Measurements from ENCODE around the gene USP17L17. TPM values are rescaled to one million over a fixed set of nuclear protein-coding genes. Genes with fewer than 3 reads are reported as not detected.
A peak's percentile ranks its signal among the peaks of the same experiment; 100 is the strongest.
"Not testable (repeated sequence)": the region's sequence is repeated elsewhere in the genome, so short reads cannot be mapped to it uniquely, and the experiment has no call there.

The USP17L17 gene
- total RNA-seq (2022) (not detected in 2 replicates), Bru-seq, nascent RNA (not detected), BruChase-seq, experiment 1, labeled RNA remaining after a 2-hour chase (not detected), BruChase-seq, experiment 2, labeled RNA remaining after a 6-hour chase (not detected)
- long read RNA-seq = 0 reads

GRCh38 chr4:9243579-9243978 lies at the start of gene USP17L17:
TSS of gene USP17L17 (plus strand) at chr4:9243879. CDS start at chr4:9243879, 0 bp downstream.
- H3K4me3 ChIP-seq (ENCODE audit: low read depth, low read length); H3K4me3 Mint-ChIP-seq (ENCODE audit: unreplicated experiment); H3K27ac Mint-ChIP-seq (ENCODE audit: unreplicated experiment); H3K9me3 ChIP-seq; DNase-seq; intact Hi-C loops (cut with micrococcal nuclease; ENCODE audit: unreplicated experiment); POLR2A ChIA-PET; CTCF ChIA-PET; H3K4me1 ChIP-seq; BruUV-seq (replicated peaks); H3K27me3 ChIP-seq (replicated peaks; ENCODE audit: control insufficient read depth, insufficient read depth, low read length); H3K36me3 Mint-ChIP-seq (ENCODE audit: insufficient read depth, unreplicated experiment); H3K36me3 ChIP-seq (ENCODE audit: control insufficient read depth, insufficient read depth, low read length); H3K4me1 Mint-ChIP-seq (ENCODE audit: low read depth, unreplicated experiment); H3K27me3 Mint-ChIP-seq (ENCODE audit: insufficient read depth, unreplicated experiment); H3K9me3 Mint-ChIP-seq (ENCODE audit: unreplicated experiment): not testable (repeated sequence)

GRCh38 chr4:9210357-9210756 lies 33.3 kb upstream of the USP17L17 start, which contains the start of gene USP17L10:
TSS of gene USP17L10 (plus strand) at chr4:9210657. CDS start at chr4:9210657, 0 bp downstream.
- DNase-seq; H3K4me3 ChIP-seq (ENCODE audit: low read depth, low read length); H3K27ac Mint-ChIP-seq (ENCODE audit: unreplicated experiment); H3K27me3 Mint-ChIP-seq (ENCODE audit: insufficient read depth, unreplicated experiment); H3K36me3 ChIP-seq (ENCODE audit: control insufficient read depth, insufficient read depth, low read length); H3K4me1 ChIP-seq; H3K9me3 ChIP-seq; H3K4me1 Mint-ChIP-seq (ENCODE audit: low read depth, unreplicated experiment); H3K9me3 Mint-ChIP-seq (ENCODE audit: unreplicated experiment); CTCF ChIA-PET; intact Hi-C loops (cut with micrococcal nuclease; ENCODE audit: unreplicated experiment); POLR2A ChIA-PET; H3K27me3 ChIP-seq (replicated peaks; ENCODE audit: control insufficient read depth, insufficient read depth, low read length); H3K4me3 Mint-ChIP-seq (ENCODE audit: unreplicated experiment); BruUV-seq (replicated peaks); H3K36me3 Mint-ChIP-seq (ENCODE audit: insufficient read depth, unreplicated experiment): not testable (repeated sequence)

- H3K36me3 Mint-ChIP-seq (ENCODE audit: insufficient read depth, unreplicated experiment); BruUV-seq (replicated peaks); H3K4me3 Mint-ChIP-seq (ENCODE audit: unreplicated experiment); H3K36me3 ChIP-seq (ENCODE audit: control insufficient read depth, insufficient read depth, low read length); CTCF ChIA-PET; H3K4me1 Mint-ChIP-seq (ENCODE audit: low read depth, unreplicated experiment); H3K27me3 ChIP-seq (replicated peaks; ENCODE audit: control insufficient read depth, insufficient read depth, low read length); H3K27ac Mint-ChIP-seq (ENCODE audit: unreplicated experiment); H3K4me1 ChIP-seq; H3K27me3 Mint-ChIP-seq (ENCODE audit: insufficient read depth, unreplicated experiment); POLR2A ChIA-PET; H3K9me3 ChIP-seq; H3K9me3 Mint-ChIP-seq (ENCODE audit: unreplicated experiment); H3K4me3 ChIP-seq (ENCODE audit: low read depth, low read length); intact Hi-C loops (cut with micrococcal nuclease; ENCODE audit: unreplicated experiment): not testable (repeated sequence)
- peak in 1 of 2 experiments; percentile 3 for DNase-seq
Measured at GRCh38 chr4:9214701-9215100, 29.0 kb upstream of the USP17L17 start.

- H3K4me1 ChIP-seq; POLR2A ChIA-PET; H3K9me3 ChIP-seq; H3K4me1 Mint-ChIP-seq (ENCODE audit: low read depth, unreplicated experiment); intact Hi-C loops (cut with micrococcal nuclease; ENCODE audit: unreplicated experiment); CTCF ChIA-PET; H3K27me3 ChIP-seq (replicated peaks; ENCODE audit: control insufficient read depth, insufficient read depth, low read length); H3K4me3 ChIP-seq (ENCODE audit: low read depth, low read length); BruUV-seq (replicated peaks); H3K36me3 ChIP-seq (ENCODE audit: control insufficient read depth, insufficient read depth, low read length); H3K4me3 Mint-ChIP-seq (ENCODE audit: unreplicated experiment); H3K27ac Mint-ChIP-seq (ENCODE audit: unreplicated experiment); H3K9me3 Mint-ChIP-seq (ENCODE audit: unreplicated experiment); H3K36me3 Mint-ChIP-seq (ENCODE audit: insufficient read depth, unreplicated experiment); H3K27me3 Mint-ChIP-seq (ENCODE audit: insufficient read depth, unreplicated experiment); DNase-seq: not testable (repeated sequence)
Measured at GRCh38 chr4:9215105-9215504, 28.6 kb upstream of the USP17L17 start, which contains the start of gene USP17L11. TSS of gene USP17L11 (plus strand) at chr4:9215405. CDS start at chr4:9215405, 0 bp downstream.

- BruUV-seq (replicated peaks); intact Hi-C loops (cut with micrococcal nuclease; ENCODE audit: unreplicated experiment): not testable (repeated sequence)
Measured at GRCh38 chr4:9219852-9220251, 23.8 kb upstream of the USP17L17 start, which contains the start of gene USP17L12. TSS of gene USP17L12 (plus strand) at chr4:9220152. CDS start at chr4:9220152, 0 bp downstream.

GRCh38 chr4:9224596-9224995 lies 19.1 kb upstream of the USP17L17 start, which contains the start of gene USP17L13:
TSS of gene USP17L13 (plus strand) at chr4:9224896. CDS start at chr4:9224896, 0 bp downstream.
- H3K36me3 Mint-ChIP-seq (ENCODE audit: insufficient read depth, unreplicated experiment); H3K36me3 ChIP-seq (ENCODE audit: control insufficient read depth, insufficient read depth, low read length); H3K27me3 Mint-ChIP-seq (ENCODE audit: insufficient read depth, unreplicated experiment); H3K4me3 ChIP-seq (ENCODE audit: low read depth, low read length); H3K9me3 Mint-ChIP-seq (ENCODE audit: unreplicated experiment); H3K9me3 ChIP-seq; H3K4me3 Mint-ChIP-seq (ENCODE audit: unreplicated experiment); H3K27me3 ChIP-seq (replicated peaks; ENCODE audit: control insufficient read depth, insufficient read depth, low read length); intact Hi-C loops (cut with micrococcal nuclease; ENCODE audit: unreplicated experiment); H3K27ac Mint-ChIP-seq (ENCODE audit: unreplicated experiment); BruUV-seq (replicated peaks); DNase-seq; H3K4me1 Mint-ChIP-seq (ENCODE audit: low read depth, unreplicated experiment); H3K4me1 ChIP-seq; CTCF ChIA-PET; POLR2A ChIA-PET: not testable (repeated sequence)

More at GRCh38 chr4:9219852-9220251, 23.8 kb upstream of the USP17L17 start, which contains the start of gene USP17L12:
- H3K27ac Mint-ChIP-seq (ENCODE audit: unreplicated experiment); H3K9me3 Mint-ChIP-seq (ENCODE audit: unreplicated experiment); H3K36me3 ChIP-seq (ENCODE audit: control insufficient read depth, insufficient read depth, low read length); H3K27me3 ChIP-seq (replicated peaks; ENCODE audit: control insufficient read depth, insufficient read depth, low read length); H3K4me1 Mint-ChIP-seq (ENCODE audit: low read depth, unreplicated experiment); H3K4me3 ChIP-seq (ENCODE audit: low read depth, low read length); POLR2A ChIA-PET; CTCF ChIA-PET; DNase-seq; H3K9me3 ChIP-seq; H3K4me1 ChIP-seq; H3K27me3 Mint-ChIP-seq (ENCODE audit: insufficient read depth, unreplicated experiment); H3K36me3 Mint-ChIP-seq (ENCODE audit: insufficient read depth, unreplicated experiment); H3K4me3 Mint-ChIP-seq (ENCODE audit: unreplicated experiment): not testable (repeated sequence)

- H3K4me3 ChIP-seq (ENCODE audit: low read depth, low read length); POLR2A ChIA-PET; H3K4me3 Mint-ChIP-seq (ENCODE audit: unreplicated experiment); H3K9me3 ChIP-seq; H3K36me3 ChIP-seq (ENCODE audit: control insufficient read depth, insufficient read depth, low read length); CTCF ChIA-PET; H3K4me1 Mint-ChIP-seq (ENCODE audit: low read depth, unreplicated experiment); H3K36me3 Mint-ChIP-seq (ENCODE audit: insufficient read depth, unreplicated experiment); H3K4me1 ChIP-seq; H3K27ac Mint-ChIP-seq (ENCODE audit: unreplicated experiment); H3K27me3 Mint-ChIP-seq (ENCODE audit: insufficient read depth, unreplicated experiment); H3K9me3 Mint-ChIP-seq (ENCODE audit: unreplicated experiment); intact Hi-C loops (cut with micrococcal nuclease; ENCODE audit: unreplicated experiment); BruUV-seq (replicated peaks); H3K27me3 ChIP-seq (replicated peaks; ENCODE audit: control insufficient read depth, insufficient read depth, low read length): not testable (repeated sequence)
- peak in 1 of 2 experiments; percentile 21 for DNase-seq
Measured at GRCh38 chr4:9230249-9230648, 13.4 kb upstream of the USP17L17 start.

Data from Caco-2 (cell line).